ENCODE measurements around the gene PSMD13.
"Not testable (repeated sequence)": the region's sequence is repeated elsewhere in the genome, so short reads cannot be mapped to it uniquely, and the experiment has no call there.

PSMD13 gene

GRCh38 chr11:220641-221215 is 16.0 kb upstream of the PSMD13 start:
- DNase-seq, result not testable (repeated sequence)

- DNase-seq, result no peak
Measured at GRCh38 chr11:221539-221938, 15.2 kb upstream of the PSMD13 start.

- no peak for DNase-seq
Measured at GRCh38 chr11:221998-222789, 14.6 kb upstream of the PSMD13 start.

- DNase-seq, result no peak
Measured at GRCh38 chr11:223026-223789, 13.6 kb upstream of the PSMD13 start.

- no peak for DNase-seq
Measured at GRCh38 chr11:223884-224283, 12.9 kb upstream of the PSMD13 start.

- DNase-seq, result no peak
Measured at GRCh38 chr11:224424-224823, 12.4 kb upstream of the PSMD13 start.

GRCh38 chr11:225734-226453 is 10.9 kb upstream of the PSMD13 start:
- DNase-seq, result peak; percentile 37

GRCh38 chr11:227824-228379 is 8.9 kb upstream of the PSMD13 start:
- DNase-seq, result no peak

GRCh38 chr11:230431-230830 is 6.3 kb upstream of the PSMD13 start:
- no peak for DNase-seq

GRCh38 chr11:232783-233565 is 3.8 kb upstream of the PSMD13 start:
- DNase-seq, result no peak

GRCh38 chr11:235180-235579 is 1.6 kb upstream of the PSMD13 start:
- DNase-seq, result no peak

- peak; percentile 81 for DNase-seq
Measured at GRCh38 chr11:235609-235996, 1.2 kb upstream of the PSMD13 start.

GRCh38 chr11:235997-236773 is 591 bp upstream of the PSMD13 start, which contains the start of gene SIRT3:
Gene SIRT3, minus strand, starts transcription at chr11:236342. Its CDS starts 14 bp downstream, at chr11:236328.
- peak; percentile 83 for DNase-seq

- DNase-seq, result not testable (repeated sequence)
Measured at GRCh38 chr11:238346-238745, 1.6 kb downstream of the PSMD13 start.

- no peak for DNase-seq
Measured at GRCh38 chr11:240315-240714, 3.5 kb downstream of the PSMD13 start.

GRCh38 chr11:241634-242033 is 4.9 kb downstream of the PSMD13 start:
- DNase-seq, result no peak

- DNase-seq, result no peak
Measured at GRCh38 chr11:244376-244775, 7.6 kb downstream of the PSMD13 start.

GRCh38 chr11:249062-249461 is 12.3 kb downstream of the PSMD13 start:
- no peak for DNase-seq

- no peak for DNase-seq
Measured at GRCh38 chr11:250274-250673, 13.5 kb downstream of the PSMD13 start.

GRCh38 chr11:250740-251299 is 14.0 kb downstream of the PSMD13 start:
- peak; percentile 86 for DNase-seq

GRCh38 chr11:251550-251949 is 14.8 kb downstream of the PSMD13 start:
- DNase-seq, result no peak

Data from activated CD4-positive, alpha-beta T cell treated with anti-CD3 and anti-CD28 coated beads for 48 hours (primary cell).